Measurements from ENCODE around the gene PLA2G3.

The PLA2G3 gene

DNA sequence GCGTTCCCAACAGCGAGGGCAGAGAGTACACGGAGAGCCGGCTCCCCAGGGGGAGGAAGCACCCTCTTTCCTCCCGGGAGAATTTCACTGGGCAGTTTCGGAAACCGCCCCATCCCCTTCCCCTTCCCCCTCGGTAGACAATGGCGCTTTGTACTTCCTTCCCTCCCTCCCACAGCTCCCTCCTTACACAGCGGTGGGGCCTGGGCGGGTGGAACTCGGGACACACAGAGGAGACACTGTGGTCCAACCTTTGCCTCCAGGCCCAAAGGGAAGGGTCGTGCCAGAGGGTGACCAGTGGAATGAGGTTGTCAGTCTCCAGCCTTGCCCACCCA, 54.8 kb downstream of the PLA2G3 start:
- TF ChIP-seq CTCF (IDR thresholded peaks at IDR 0.05; ENCODE audit: insufficient read depth, missing control alignments) = no peak
- DNase-seq (ENCODE audit: insufficient read length, low spot score) (no peak), FAIRE-seq (no peak)

GRCh38 chr22:31084811-31085492, 55.4 kb downstream of the PLA2G3 start:
- peak; percentile 62 for TF ChIP-seq CTCF (IDR thresholded peaks at IDR 0.05; ENCODE audit: insufficient read depth, missing control alignments)
- FAIRE-seq (no peak), DNase-seq (ENCODE audit: insufficient read length, low spot score) (peak; percentile 77)
